ENCODE results near the gene TMEM119. TPM values are rescaled to one million over a fixed set of nuclear protein-coding genes. Genes with fewer than 3 reads are reported as not detected.

TMEM119 gene
- total and polyA plus RNA-seq, 2 of the 8 experiments (the other 6 are each of a cell fraction or from before 2014, with no cell fraction given): 0.35 to 0.61 TPM

DNA sequence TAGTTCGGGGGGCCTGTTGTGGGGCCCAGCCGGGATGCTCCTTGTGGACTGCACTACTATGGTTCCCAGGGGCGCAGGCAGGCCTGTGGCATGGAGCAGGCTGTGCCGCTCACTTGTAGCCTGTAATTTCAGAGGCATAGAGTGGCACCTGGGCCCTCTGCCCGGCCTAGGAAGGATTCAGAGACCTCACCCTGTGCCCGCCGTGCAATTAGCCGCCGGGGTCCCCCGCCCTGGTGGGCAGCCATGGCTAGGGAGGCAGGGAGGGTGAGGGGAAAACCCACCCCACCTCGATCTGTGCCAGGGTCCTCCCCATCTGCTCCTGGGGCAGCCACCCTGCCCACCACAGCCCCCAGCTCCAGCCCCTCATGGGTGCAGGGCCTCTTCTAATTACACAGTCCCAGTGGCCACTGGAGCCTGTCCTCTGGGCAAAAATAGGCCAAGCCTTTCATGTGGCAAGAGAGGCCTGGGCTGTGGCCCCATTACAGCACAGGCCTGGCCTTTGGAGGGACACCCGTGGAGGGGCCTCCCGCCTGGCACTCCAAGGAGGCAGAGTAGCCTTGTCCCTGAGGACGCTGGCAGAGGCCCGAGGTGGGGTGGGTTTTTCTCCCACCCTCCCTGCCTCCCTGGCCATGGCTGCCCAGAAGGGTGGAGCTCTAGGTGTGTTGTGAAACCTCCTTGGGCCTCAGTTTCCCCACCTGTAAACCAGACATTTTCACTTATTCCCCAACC is 5.3 kb upstream of the TMEM119 start (continued):
- TF ChIP-seq, protein P1, sequence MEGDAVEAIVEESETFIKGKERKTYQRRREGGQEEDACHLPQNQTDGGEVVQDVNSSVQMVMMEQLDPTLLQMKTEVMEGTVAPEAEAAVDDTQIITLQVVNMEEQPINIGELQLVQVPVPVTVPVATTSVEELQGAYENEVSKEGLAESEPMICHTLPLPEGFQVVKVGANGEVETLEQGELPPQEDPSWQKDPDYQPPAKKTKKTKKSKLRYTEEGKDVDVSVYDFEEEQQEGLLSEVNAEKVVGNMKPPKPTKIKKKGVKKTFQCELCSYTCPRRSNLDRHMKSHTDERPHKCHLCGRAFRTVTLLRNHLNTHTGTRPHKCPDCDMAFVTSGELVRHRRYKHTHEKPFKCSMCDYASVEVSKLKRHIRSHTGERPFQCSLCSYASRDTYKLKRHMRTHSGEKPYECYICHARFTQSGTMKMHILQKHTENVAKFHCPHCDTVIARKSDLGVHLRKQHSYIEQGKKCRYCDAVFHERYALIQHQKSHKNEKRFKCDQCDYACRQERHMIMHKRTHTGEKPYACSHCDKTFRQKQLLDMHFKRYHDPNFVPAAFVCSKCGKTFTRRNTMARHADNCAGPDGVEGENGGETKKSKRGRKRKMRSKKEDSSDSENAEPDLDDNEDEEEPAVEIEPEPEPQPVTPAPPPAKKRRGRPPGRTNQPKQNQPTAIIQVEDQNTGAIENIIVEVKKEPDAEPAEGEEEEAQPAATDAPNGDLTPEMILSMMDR (IDR thresholded peaks at IDR 0.05; ENCODE audit: control extremely low read depth in 1 of 3, insufficient read depth in 1 of 3, low read depth in 1 of 3, low read length in 3 of 3): no peak
- TF ChIP-seq HDAC2 (IDR thresholded peaks at IDR 0.05; ENCODE audit: borderline replicate concordance in 1 of 2, low read depth in 2 of 2, low read length in 2 of 2) (no peak), SIN3A (conservative IDR thresholded peaks at IDR 0.05 in 1 of 2, IDR thresholded peaks at IDR 0.05 in 1 of 2; ENCODE audit: low read depth in 1 of 2, low read length in 2 of 2) (no peak)
